NCI-H748 treated with DMSO at 0.1 percent for 48 hours (cell line): ENCODE measurements around the gene ZCCHC2.

ENCODE experiments used
- DNase-seq: peaks from one replicate; lab custom pipeline; 2025; lab: John Stamatoyannopoulos, UW

ZCCHC2 gene

DNA sequence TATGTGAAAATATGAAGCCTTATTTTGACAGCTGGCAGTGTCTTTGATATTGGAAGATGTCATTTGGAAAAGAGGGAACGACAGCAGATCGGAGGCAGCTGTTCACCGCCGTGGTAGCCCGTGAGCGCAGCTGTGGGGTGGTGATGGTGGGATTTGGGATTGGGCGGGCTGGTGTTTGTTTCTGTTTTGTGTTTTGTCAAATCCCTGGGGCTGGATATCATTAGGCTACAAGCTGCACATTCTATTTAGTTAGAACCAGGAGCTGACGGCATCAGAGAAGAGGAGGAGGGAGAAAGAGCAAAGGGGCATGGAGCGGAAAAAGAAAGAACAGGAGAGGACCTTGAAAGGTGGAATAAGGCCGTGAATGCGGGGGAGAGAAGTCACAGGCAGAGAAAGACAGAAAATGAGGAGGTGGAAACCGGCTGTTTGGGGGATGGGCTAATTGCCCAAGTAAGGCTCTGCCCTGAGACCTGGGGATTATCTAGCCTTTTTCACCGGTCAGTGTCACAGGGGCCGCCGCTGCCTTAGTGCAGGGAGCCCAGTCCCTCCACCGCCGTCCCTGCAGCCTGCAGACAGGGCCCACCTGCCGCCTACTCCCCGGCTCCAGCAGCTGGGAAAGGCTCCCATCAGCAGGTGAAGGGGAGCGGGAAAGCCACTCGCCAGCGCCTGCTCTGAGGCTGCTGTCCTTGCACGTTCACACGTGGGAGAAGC, 88.0 kb downstream of the ZCCHC2 start:
- DNase-seq, result no peak

- no peak for DNase-seq
Measured at GRCh38 chr18:62611453-62612288, 88.8 kb downstream of the ZCCHC2 start.

DNA sequence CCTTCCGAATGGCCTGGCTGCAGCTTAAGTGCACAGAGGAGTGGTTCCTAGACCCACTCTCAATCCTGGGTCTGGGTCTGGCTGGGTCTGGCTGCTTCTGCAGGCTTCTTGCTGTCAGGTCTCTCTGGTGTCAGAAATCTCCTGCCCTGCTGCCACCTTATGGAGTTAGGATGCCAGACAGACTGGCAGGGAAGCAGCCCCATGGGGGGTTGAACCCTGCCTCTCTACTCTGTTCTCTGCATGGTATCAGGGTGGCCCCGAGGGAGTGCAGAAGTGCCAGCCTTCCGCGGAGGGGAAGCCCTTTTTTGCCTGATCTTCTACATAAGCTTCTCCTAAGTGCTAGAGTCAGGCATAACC, 89.4 kb downstream of the ZCCHC2 start:
- no peak for DNase-seq

- no peak for DNase-seq
Measured at GRCh38 chr18:62612776-62613175, 90.0 kb downstream of the ZCCHC2 start.

DNA sequence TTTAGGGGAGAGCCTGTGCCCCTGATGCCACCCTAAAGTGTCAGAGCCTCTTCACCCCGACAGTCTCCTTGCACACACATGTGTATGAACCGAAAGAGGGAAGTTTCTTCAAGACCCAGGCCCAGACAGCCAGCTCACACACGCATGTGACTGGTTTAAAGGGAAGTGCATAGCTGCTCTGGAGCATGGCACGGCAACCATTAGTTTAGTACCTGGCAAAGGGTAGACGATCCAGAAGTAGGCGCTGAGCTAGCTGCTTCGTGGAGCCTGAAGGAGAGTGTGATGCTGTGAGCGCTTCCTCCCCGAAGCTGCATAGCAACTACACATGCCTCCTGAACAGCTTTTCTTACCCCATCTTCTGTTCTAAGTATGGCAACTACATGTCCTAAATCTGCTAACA, 91.7 kb downstream of the ZCCHC2 start:
- no peak for DNase-seq

- DNase-seq, result no peak
Measured at GRCh38 chr18:62616331-62616805, 93.5 kb downstream of the ZCCHC2 start.

DNA sequence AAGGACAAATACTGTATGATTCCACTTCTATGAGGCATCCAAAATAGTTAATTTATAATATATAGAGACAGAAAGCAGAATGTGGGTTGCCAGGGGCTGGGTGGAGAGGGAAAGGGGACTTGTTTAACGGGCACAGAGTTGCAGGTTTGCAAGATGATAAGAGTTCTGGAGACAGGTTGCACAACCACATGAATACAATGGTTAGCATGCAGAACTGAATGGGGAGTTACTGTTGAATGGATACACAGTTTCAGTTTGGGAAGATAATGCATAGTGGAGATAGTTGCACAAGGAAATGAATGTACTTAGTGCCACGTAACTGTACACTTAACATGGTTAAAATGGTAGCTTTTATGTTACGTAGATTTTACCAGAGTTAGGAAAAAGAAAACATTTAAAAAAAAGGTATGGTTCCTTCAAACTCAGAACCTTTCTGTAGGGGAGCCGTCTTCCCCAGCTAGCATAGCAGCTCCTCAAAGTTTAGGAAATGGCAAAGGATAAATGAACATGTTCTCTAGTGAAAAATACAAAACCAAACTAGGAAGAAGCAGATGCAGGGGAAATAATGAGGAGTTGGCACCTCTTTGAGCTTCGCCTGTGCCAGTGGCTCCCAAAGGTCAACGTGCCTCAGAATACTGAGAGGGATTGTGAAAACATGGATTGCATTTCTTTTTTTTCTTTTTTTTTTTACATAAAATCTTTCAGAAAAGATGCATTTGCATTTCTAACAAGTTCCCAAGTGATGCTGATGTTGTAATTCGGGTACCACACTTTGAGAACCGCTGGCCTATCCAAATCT, 95.2 kb downstream of the ZCCHC2 start:
- no peak for DNase-seq

DNA sequence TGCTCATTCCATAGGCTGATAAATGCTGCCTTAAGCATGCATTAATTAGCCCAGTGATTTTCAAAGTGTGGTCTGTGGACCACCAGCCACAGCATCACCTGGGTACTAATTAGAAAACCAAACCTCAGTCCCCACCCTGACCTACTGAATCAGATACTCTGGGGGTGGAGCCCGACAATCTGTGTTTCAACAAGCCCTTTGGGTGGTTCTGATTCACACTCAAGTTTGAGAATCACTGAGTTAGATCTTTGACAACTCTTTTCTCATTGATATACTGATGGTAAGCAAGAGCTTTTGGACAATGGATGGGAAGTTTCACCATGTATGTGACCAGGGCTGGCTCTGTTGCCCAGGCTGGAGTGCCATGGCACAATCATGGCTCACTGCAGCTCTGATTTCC, 95.9 kb downstream of the ZCCHC2 start:
- no peak for DNase-seq

DNA sequence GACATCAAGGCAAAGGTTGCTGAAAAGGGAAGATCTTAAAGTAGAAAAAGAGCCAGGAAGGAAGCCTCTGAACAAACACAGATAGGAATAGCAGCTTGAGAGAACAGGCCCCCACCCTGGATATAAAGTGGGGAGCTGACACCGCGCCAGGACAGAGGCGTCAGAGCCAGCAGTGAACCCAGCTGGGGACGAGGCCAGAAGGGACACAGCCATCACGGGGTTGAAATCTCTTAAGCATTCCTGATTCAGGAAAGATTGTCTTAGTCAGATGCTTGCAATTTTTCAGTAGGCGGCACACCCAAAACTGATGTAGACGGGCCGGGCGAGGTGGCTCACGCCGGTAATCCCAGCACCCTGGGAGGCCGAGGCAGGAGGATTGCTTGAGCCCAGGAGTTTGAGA, 98.7 kb downstream of the ZCCHC2 start:
- no peak for DNase-seq

DNA sequence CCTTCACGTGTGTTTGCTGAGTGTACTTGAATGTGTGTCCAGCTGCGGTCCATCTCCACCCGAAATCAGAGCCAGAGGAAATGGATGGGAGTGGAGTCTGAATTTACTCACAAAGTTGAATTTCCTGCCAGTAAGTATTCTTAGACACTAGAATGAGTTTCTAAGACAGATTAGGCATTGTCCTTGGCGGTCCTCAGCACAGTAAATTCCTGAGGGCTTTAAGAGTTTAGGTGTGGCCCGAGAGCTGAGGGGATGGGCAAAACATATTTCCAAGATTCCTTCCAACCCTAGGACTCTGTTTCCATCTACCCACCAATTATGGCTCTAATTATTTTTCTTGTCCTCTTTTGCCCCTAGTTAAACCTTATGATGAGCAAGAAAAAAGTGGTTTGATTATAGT, 102.2 kb downstream of the ZCCHC2 start:
- no peak for DNase-seq
